K562 (cell line): ENCODE results near the gene OLAH. TPM values are rescaled to one million over a fixed set of nuclear protein-coding genes. Genes with fewer than 3 reads are reported as not detected.

Experiments used
- ATAC-seq: fragments of 200-7000 bp; cut with Tn5 transposase; 3 replicates; pipeline ENCODE4 v1.9.1; 2020; ENCODE audit warnings: moderate library complexity
- BruUV-seq: library from RNA; stranded (reverse); fragments of 400-500 nt; replicated peaks from 2 replicates; lab custom pipeline; 2021; lab: Mats Ljungman, UMichigan
- CTCF ChIA-PET: fragments of 300-600 bp; formaldehyde crosslinking; extraction: SDS; loops from one replicate; lab custom pipeline; 2021; ENCODE audit warnings: low intra/inter-chr PET ratio; lab: Yijun Ruan, JAX
- POLR2A ChIA-PET: fragments of 300-600, 350-650 bp; sonication (Branson Sonifier 250); formaldehyde crosslinking; extraction: SDS; loops from one replicate; lab custom pipeline; 2021; ENCODE audit warnings: antibody characterized with exemption, inconsistent platforms; lab: Yijun Ruan, JAX
- DNase-seq, 4 experiments: peaks; one replicate each; pipeline versions ENCODE4 v3.0.0 to v3.0.0-alpha.2; 2011 to 2018; ENCODE audit warnings: low spot score in 3 of 4, mixed read lengths in 3 of 4; ENCODE audit errors: extremely low read depth in 1 of 4
- FAIRE-seq: peaks from 2 replicates; lab custom pipeline; 2011; peaks lifted over from hg19 to GRCh38; lab: Jason Lieb, UNC
- H2AFZ ChIP-seq: 2 replicates; pipeline ENCODE4 v1.6.0; 2011; ENCODE audit warnings: low read depth, low read length, control low read depth, inconsistent platforms
- H3K27ac ChIP-seq: fragments of 200-600 bp; 3 replicates; pipeline ENCODE4 v1.8.0; 2011; ENCODE audit warnings: low read depth, mild to moderate bottlenecking, control low read depth, inconsistent platforms, low read length, moderate library complexity, mixed read lengths; ENCODE audit errors: extremely low read depth
- H3K27me3 ChIP-seq, 2 experiments: fragments of 300-600 bp in 1 of 2; 2 replicates in 1 of 2; 3 replicates in 1 of 2; pipeline versions ENCODE4 v1.6.0 to v1.8.0; 2011; ENCODE audit warnings: inconsistent platforms in 2 of 2, low read length in 2 of 2, mild to moderate bottlenecking in 1 of 2, mixed read lengths in 1 of 2, moderate library complexity in 1 of 2; ENCODE audit not compliant: control insufficient read depth in 2 of 2, insufficient read depth in 2 of 2
- H3K36me3 ChIP-seq: fragments of 300-600 bp; 3 replicates; pipeline ENCODE4 v1.8.0; 2011; ENCODE audit warnings: mild to moderate bottlenecking, low read length, inconsistent platforms; ENCODE audit not compliant: control insufficient read depth, insufficient read depth
- H3K4me1 ChIP-seq, 2 experiments: fragments of 200-600 bp in 1 of 2; replicated peaks in 1 of 2; 2 replicates in 1 of 2; 3 replicates in 1 of 2; pipeline versions ENCODE4 v1.5.1 to v1.8.0; 2011; ENCODE audit warnings: inconsistent platforms in 2 of 2, low read length in 2 of 2, mild to moderate bottlenecking in 1 of 2, mixed read lengths in 1 of 2, moderate library complexity in 1 of 2; ENCODE audit not compliant: control insufficient read depth in 2 of 2, insufficient read depth in 2 of 2
- H3K4me2 ChIP-seq: 2 replicates; pipeline ENCODE4 v1.6.1; 2011; ENCODE audit warnings: low read length, control low read depth, inconsistent platforms, mixed read lengths; ENCODE audit not compliant: insufficient read depth
- H3K4me3 ChIP-seq: fragments of 200-600 bp; sonication (generic), shearing (Covaris generic); 2 replicates; pipeline ENCODE4 v1.5.1; 2016; ENCODE audit warnings: control low read depth, inconsistent platforms
- H3K79me2 ChIP-seq: fragments of 200-600 bp; 3 replicates; pipeline ENCODE4 v1.8.0; 2011; ENCODE audit warnings: low read length, inconsistent platforms; ENCODE audit not compliant: control insufficient read depth, insufficient read depth
- H3K9ac ChIP-seq, 2 experiments: 2 replicates each; pipeline versions ENCODE4 v1.6.0 to v1.6.1; 2011; ENCODE audit warnings: low read depth in 2 of 2, low read length in 2 of 2, control low read depth in 1 of 2, inconsistent platforms in 1 of 2, mild to moderate bottlenecking in 1 of 2, mixed read lengths in 1 of 2; ENCODE audit not compliant: insufficient read depth in 1 of 2
- H3K9me1 ChIP-seq: one replicate; pipeline ENCODE4 v1.6.0; 2011; ENCODE audit warnings: inconsistent platforms, mild to moderate bottlenecking, low read length, moderate library complexity; ENCODE audit not compliant: control insufficient read depth, insufficient read depth
- H3K9me3 ChIP-seq: replicated peaks from 2 replicates; pipeline ENCODE4 v1.5.1; 2011; ENCODE audit warnings: low read depth, low read length, inconsistent platforms; ENCODE audit not compliant: control insufficient read depth, insufficient read depth
- H4K20me1 ChIP-seq: replicated peaks from 2 replicates; pipeline ENCODE4 v1.6.1; 2011; ENCODE audit warnings: low read length, inconsistent platforms, mixed read lengths; ENCODE audit not compliant: control insufficient read depth, insufficient read depth
- CHCHD3 ChIP-seq: fragments of 250-450 bp; sonication (Bioruptor Pico); IDR thresholded peaks from 2 replicates; pipeline ENCODE4 v2.1.2; 2022; ENCODE audit warnings: mild to moderate bottlenecking
- CREM ChIP-seq: IDR thresholded peaks from 2 replicates; pipeline ENCODE4 v1.6.1; 2014; ENCODE audit warnings: antibody characterized with exemption, low read depth
- KDM4B ChIP-seq, 2 experiments: fragments of 450-650 bp in 1 of 2; sonication (generic) in 1 of 2; IDR thresholded peaks; 2 replicates each; pipeline ENCODE4 v1.6.1; 2016 to 2017; ENCODE audit warnings: borderline replicate concordance in 2 of 2, antibody characterized with exemption in 1 of 2, low read depth in 1 of 2, mild to moderate bottlenecking in 1 of 2
- MAFF ChIP-seq: IDR thresholded peaks from 2 replicates; pipeline ENCODE4 v1.6.1; 2012; ENCODE audit warnings: low read length, improper control_type of control experiment
- MAFK ChIP-seq: IDR thresholded peaks from 2 replicates; pipeline ENCODE4 v1.6.1; 2011; ENCODE audit warnings: low read length, improper control_type of control experiment
- NFRKB ChIP-seq: fragments of 450-650 bp; IDR thresholded peaks from 2 replicates; pipeline ENCODE4 v1.6.1; 2016; ENCODE audit warnings: low read depth
- PCBP1 ChIP-seq: fragments of 200-400 bp; formaldehyde crosslinking; IDR thresholded peaks from 2 replicates; pipeline ENCODE4 v1.6.1; 2018; ENCODE audit warnings: mild to moderate bottlenecking, low read depth, low read length; ENCODE audit not compliant: poor library complexity, severe bottlenecking
- PPARD ChIP-seq: fragments of 250-450 bp; sonication (Bioruptor Pico); IDR thresholded peaks from 2 replicates; pipeline ENCODE4 v1.8.0; 2022; ENCODE audit warnings: inconsistent platforms, mild to moderate bottlenecking, moderate library complexity
- SMARCA4 ChIP-seq: fragments of 450-650 bp; IDR thresholded peaks from 2 replicates; pipeline ENCODE4 v1.6.1; 2016
- SMARCC2 ChIP-seq: fragments of 450-650 bp; IDR thresholded peaks from 2 replicates; pipeline ENCODE4 v1.6.1; 2017; ENCODE audit warnings: antibody characterized with exemption, moderate library complexity, mild to moderate bottlenecking, low read depth
- THRAP3 ChIP-seq: fragments of 450-650 bp; IDR thresholded peaks from 2 replicates; pipeline ENCODE4 v1.6.1; 2016; ENCODE audit warnings: mild to moderate bottlenecking, inconsistent platforms, borderline replicate concordance
- TOE1 ChIP-seq, 2 experiments: fragments of 450-650 bp in 1 of 2; sonication (generic) in 1 of 2; formaldehyde crosslinking in 1 of 2; IDR thresholded peaks; 2 replicates each; pipeline versions ENCODE4 v1.7.1 to v1.8.0; 2016 to 2022; ENCODE audit warnings: borderline replicate concordance in 2 of 2, mild to moderate bottlenecking in 2 of 2, antibody characterized with exemption in 1 of 2, inconsistent platforms in 1 of 2, low read depth in 1 of 2, missing genetic modification reagents in 1 of 2, moderate library complexity in 1 of 2
- ZFP36 ChIP-seq: fragments of 150-350 bp; IDR thresholded peaks from 2 replicates; pipeline ENCODE4 v1.6.1; 2018; ENCODE audit warnings: low read length, low read depth; ENCODE audit not compliant: partially characterized antibody
- ZNF785 ChIP-seq: fragments of 250-450 bp; sonication (Bioruptor Pico); IDR thresholded peaks from 2 replicates; pipeline ENCODE4 v1.4.0; 2020; ENCODE audit warnings: mild to moderate bottlenecking
- in situ Hi-C: fragments of 300-500 bp; cut with MboI; formaldehyde crosslinking; loops from 4 replicates; pipeline ENCODE4 v1.15.0; 2018; ENCODE audit warnings: inconsistent platforms, mixed read lengths
- intact Hi-C: fragments of 100-400 bp; cut with micrococcal nuclease; formaldehyde crosslinking; loops from 2 replicates; pipeline ENCODE4 v1.14.2; 2022
- polyA plus RNA-seq, 8 experiments: library from polyadenylated mRNA; depleted of rRNA in 4 of 8; stranded (reverse) in 5 of 8; unstranded in 3 of 8; fragments of >200 nt; fragmentation: Nextera tagmentation in 2 of 8; fragmentation: Illumina TruSeq in 1 of 8; extraction: Ambion mirVana in 2 of 8; extraction: Trizol in 1 of 8; gene quantifications; 2 replicates each; pipeline versions ENCODE4 v1.2.1 to v1.2.3, GENCODE V29; 2011 to 2014; ENCODE audit warnings: inconsistent platforms in 1 of 8, missing spikeins in 1 of 8
- total RNA-seq, 7 experiments: library from RNA; depleted of rRNA in 6 of 7; stranded (reverse); fragments of >200 nt in 6 of 7; fragmentation: Illumina TruSeq in 2 of 7; extraction: Trizol in 2 of 7; gene quantifications; 2 replicates each; pipeline versions ENCODE4 v1.2.1 to v1.2.3, GENCODE V29; 2011 to 2021; ENCODE audit warnings: low replicate concordance in 1 of 7

The OLAH gene
- total and polyA plus RNA-seq, 9 of the 15 experiments (the other 6 are each of a cell fraction or from before 2014, with no cell fraction given) = 0.11 to 0.45 (median 0.18) TPM; not detected in 3

- Histone ChIP-seq H3K9ac (no peak overlapping the region), H3K9me1 (no peaks in the 10 kb centered on the region), H3K27me3 (peaks cover 0 to 8% of the 10 kb centered on the region in 2 experiments; a peak in 3 of 5 replicates), H2AFZ (no peak overlapping the region), H4K20me1 (no peaks in the 10 kb centered on the region), H3K9me3 (no peaks in the 10 kb centered on the region), H3K27ac (no peak overlapping the region), H3K4me1 (no peaks in the 10 kb centered on the region; a peak in 1 of 5 replicates), H3K4me2 (no peak overlapping the region), H3K4me3 (no peak overlapping the region), H3K79me2 (no peaks in the 10 kb centered on the region), H3K36me3 (no peaks in the 10 kb centered on the region)
- FAIRE-seq (no peak), DNase-seq (no peak), ATAC-seq (no peak)
- in situ Hi-C loops = no loop called here
- POLR2A ChIA-PET = no interaction called here
- no peak for TF ChIP-seq ZFP36
- TF ChIP-seq ZNF785 (CRISPR knock-in tag) = no peak
- no peak for TF ChIP-seq PPARD (CRISPR knock-in tag)
- TF ChIP-seq NFRKB = no peak
- TF ChIP-seq CHCHD3 = no peak
- TF ChIP-seq MAFF = no peak
- no peak for TF ChIP-seq SMARCA4
- no peak for TF ChIP-seq MAFK
- TF ChIP-seq THRAP3 = no peak
- no peak for TF ChIP-seq SMARCC2
- TF ChIP-seq PCBP1 = no peak
- no peak for TF ChIP-seq KDM4B (IDR thresholded peaks at IDR 0.05; ENCODE audit: borderline replicate concordance in 2 of 2, low read depth in 1 of 2)
- TF ChIP-seq TOE1 (IDR thresholded peaks at IDR 0.05; ENCODE audit: borderline replicate concordance) = no peak
- no peak for TF ChIP-seq TOE1 (CRISPR knock-in tag; IDR thresholded peaks at IDR 0.05; ENCODE audit: borderline replicate concordance, low read depth)
- no peak for TF ChIP-seq CREM
- BruUV-seq = no TSS peak
- CTCF ChIA-PET = no interaction called here
- intact Hi-C loops = no loop called here
Observed at GRCh38 chr10:15049533-15049932, 5.8 kb downstream of the OLAH start.
